SW480 (cell line): Measurements from ENCODE around the gene PFN4.

ENCODE experiments used
- DNase-seq: peaks from one replicate; pipeline ENCODE4 v3.0.0-alpha.2; 2016; ENCODE audit warnings: low spot score

The PFN4 gene

DNA sequence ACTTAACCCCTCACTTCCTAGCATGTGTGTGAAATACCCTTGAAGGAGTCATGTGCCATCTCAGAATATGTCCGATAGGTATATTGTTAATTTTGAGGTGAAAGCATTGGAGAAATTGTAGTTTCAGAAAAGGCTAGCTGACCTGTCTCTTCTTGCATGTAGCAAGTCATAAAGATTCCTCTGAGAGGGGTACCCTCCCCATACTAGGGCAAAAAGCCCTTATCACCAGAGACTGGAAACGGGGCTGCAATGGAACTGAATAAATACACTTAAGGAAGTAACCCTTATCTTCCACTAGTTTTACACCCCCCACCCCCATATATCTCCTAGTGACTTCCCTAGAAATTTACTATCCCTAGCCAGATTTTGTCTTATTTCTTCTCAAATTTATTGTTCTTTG lies 45.3 kb downstream of the PFN4 start:
- no peak for DNase-seq

DNA sequence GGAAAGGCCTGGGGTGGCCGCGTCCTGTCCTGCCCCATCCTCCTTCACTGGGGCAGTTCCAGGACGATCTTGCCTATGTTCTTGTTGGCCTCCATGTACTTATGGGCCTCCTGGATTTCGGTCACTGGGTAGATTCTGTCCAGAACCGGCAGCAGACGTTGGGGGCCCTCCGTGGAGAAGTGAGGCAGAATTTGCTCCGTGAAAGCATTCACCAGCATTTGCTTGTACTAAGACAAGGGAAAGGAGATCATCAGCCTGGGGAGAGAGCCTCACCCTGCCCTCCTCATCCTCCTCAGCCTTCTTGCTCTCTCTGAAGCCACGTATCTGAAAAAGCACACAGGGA lies 45.6 kb downstream of the PFN4 start:
- DNase-seq: no peak

DNA sequence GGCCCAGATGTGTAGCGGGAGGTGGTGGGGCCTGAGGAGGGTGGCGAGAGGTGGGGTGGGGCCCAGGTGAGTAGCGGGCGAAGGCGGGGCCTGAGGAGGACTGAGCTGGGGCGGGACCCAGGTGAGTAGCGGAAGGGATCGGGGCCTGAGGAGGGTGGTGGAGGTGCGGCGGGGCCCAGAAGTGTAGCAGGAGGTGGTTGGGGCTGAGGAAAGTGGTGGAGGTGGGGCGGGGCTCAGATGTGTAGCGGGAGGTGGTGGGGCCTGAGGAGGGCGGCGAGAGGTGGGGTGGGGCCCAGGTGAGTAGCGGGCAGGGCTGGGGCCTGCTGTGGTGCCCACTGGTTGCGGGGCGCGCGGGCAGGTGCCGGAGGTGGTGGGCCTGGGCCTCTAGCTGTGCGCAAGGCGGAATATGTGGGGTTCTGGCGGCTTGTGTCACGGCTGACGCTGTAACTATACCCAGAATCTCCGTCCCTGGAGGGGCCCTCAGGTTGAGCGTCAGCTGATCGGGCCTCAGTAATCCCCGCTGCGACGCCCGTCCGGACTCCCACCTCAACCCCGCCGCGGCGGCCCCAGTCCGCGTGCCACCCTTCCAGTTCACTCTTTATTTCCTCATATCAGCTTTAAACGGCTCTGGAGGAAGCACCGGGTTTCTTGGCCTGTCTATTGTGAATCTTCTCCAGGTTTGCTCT lies 46.1 kb downstream of the PFN4 start:
- no peak for DNase-seq

DNA sequence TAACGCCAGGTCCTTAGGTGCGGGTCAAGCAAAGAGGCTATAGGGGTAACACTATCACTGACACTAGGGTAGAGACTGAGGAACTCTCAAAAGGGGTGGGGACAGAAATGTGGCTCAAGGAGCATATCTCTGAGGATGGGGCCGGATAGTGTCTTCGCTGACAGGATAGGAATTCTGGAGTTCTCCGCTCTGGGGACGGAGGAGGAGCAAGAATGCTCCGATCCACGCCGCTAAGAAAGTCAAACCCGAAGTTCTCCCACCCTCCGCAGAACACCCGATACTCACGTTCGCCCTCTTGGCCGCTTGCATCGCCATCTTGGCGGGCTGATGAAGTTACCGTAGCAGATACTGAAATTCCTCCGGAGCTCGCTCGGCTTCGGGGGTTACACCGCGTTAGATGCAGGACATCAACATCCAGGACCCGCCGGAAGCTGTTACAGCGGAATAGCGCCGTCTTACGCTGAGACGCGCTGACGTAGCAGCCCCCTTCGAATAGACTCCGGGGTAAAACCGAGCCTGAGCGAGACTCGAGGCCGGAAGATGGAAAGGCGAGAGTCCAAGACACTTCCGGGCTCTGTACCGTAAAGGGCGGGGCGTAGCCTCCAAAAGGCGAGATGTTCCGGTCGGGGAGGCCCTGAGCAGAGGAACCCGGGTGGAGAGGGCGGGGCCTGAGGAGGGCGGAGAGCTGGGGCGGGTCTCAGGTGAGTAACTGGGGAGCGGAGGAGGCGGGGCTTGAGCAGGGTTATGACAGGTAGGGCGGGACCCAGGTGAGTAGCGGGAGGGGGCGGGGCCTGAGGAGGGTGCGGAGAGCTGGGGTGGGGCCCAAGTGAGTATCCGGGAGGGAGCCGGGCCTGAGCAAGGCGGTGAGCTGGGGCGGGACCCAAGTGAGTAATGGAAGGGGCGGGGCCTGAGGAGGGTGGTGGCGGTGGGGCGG lies 47.0 kb downstream of the PFN4 start, which contains the start of gene SF3B6:
SF3B6 (minus strand) TSS at position 412 of the 934 bp plus-strand sequence; CDS start at position 315, 97 bp downstream.
- DNase-seq: peak; percentile 100

DNA sequence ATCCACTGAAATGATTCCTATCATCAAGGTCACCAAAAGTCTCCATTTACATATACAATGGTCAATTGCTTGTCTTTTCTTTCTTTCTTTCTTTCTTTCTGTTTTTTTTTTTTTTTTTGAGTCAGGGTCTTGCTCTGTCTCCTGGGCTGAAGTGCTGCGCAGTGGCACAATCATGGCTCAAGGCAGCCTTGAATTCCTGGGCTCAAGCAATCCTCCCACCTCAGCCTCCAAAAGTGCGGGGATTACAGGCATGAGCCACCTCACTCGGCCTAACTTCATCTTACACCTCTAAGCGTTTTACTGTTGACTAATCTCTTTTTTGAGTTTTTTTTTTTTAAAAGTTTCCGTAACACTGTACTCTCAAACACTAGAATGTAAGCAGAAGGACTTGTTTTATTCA lies 47.9 kb downstream of the PFN4 start:
- DNase-seq: no peak

DNA sequence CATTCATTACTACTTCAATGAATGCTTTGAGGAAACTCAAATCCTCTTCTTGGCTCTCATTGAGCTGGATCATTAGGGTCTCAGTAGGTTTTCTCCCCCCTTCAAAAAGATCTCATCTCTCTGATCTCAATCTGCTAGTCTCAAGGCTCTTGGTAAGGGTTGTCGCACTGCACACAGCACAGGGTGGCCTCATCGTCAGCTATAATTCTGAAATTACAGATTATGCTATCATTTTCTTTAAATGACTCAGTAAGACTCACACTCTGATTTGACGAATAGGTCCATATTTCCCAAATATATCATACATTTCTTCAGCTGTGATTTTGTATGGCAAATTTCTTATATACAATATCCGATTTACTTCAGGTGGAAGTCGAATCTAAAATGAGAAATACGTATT lies 49.3 kb downstream of the PFN4 start:
- DNase-seq: no peak

DNA sequence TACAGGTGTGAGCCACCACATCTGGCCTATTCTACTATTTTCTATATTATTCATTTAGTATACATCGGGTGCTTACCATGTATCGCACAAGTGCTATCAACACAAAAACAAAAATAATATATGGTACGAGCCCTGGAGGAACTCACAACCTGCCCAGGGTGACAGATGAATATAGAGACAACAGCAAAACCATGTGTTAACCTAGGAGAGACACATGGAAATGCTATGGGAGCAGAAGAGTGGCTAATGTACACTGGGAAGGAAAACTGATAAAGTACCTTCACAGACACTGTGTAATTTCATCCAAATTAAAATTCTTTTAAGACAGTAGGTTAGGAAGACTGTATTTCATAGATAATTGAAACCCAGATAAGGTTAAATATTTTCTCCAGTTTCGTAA lies 50.9 kb downstream of the PFN4 start:
- no peak for DNase-seq

DNA sequence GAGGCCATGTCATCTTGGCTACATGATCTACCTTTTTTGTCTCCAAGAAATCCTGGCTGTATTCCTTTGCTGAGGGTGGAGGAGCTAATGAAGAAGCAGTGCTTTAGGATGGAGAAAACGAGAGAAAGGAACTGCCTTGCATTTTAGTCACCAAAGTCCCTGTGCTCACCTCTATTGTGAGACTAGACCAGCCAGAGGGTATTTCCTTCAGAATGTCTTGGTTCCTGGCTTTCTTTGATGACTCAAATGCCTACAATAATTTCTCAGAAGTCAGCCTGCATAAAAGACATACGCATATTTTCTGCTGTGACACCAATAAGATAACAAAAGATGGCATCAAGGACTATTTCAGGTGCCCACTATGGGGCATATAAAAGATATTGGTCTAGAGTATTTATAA lies 57.8 kb downstream of the PFN4 start:
- no peak for DNase-seq
